ENCODE data around the gene DTWD1.
"Not testable (repeated sequence)": the region's sequence is repeated elsewhere in the genome, so short reads cannot be mapped to it uniquely, and the experiment has no call there.

The DTWD1 gene

DNA sequence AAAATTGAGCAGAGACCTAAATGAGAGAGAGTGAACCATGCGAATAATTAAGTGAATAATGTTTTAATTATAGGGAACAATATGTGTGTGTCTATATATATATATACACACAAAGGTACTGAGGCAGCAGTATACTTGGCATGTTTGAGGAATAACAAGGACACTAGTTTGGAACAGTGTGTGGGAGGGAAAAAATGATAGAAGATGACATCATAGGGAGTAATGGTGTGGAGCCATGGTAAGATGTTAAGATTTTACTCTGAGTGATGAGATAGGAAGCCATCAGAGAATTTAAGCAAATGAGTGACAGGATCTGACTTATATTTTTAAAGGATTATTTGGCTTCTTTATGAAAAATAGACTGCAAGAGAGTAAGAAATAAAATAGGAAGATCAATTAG, 29.1 kb downstream of the DTWD1 start:
- no peak for DNase-seq

DNA sequence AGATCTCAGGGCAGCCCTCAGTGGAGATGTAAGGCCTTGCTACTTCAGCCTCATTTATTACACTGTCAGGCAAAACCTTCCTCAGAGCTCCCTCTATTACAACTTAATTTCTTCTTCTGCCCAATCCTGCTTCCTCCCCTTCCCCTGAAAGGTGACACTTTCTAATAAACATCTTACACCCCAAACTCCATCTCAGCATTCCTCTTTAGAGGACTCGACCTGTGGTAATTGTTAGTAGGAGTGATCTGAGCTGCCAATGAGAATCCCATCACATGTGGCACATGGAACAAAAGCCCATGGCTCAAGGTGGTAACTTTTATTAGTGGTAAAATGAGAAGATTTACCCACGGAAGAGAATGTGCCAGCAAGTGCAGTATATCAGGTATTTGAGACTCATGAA, 29.8 kb downstream of the DTWD1 start:
- no peak for DNase-seq

DNA sequence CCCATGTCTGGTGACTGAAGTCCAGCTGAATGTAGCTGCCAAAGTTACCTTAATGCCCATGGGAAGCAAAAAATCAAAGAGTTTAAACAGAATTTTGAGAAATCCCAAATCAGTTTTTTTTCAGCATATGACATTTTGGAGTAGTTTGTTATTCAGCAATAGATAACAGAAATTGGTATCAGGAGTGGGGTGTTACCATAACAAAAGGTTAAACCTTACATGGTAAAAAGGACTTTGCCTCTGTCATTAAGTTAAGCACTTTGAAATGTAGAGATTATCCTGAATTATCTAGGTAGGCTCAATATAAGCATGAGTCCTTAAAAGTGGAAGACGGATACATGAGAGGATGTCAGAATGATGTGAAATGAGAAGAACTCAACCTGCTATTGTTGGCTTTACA, 32.1 kb downstream of the DTWD1 start:
- DNase-seq = no peak

GRCh38 chr15:49656734-49657133, 35.9 kb downstream of the DTWD1 start:
- DNase-seq = no peak

- no peak for DNase-seq
These were observed 43.9 kb downstream of the DTWD1 start for GRCh38 chr15:49664716-49665115.

GRCh38 chr15:49666486-49666885, 45.6 kb downstream of the DTWD1 start:
- not testable (repeated sequence) for DNase-seq

- no peak for DNase-seq
These were observed 48.4 kb downstream of the DTWD1 start for GRCh38 chr15:49669288-49669687.

DNA sequence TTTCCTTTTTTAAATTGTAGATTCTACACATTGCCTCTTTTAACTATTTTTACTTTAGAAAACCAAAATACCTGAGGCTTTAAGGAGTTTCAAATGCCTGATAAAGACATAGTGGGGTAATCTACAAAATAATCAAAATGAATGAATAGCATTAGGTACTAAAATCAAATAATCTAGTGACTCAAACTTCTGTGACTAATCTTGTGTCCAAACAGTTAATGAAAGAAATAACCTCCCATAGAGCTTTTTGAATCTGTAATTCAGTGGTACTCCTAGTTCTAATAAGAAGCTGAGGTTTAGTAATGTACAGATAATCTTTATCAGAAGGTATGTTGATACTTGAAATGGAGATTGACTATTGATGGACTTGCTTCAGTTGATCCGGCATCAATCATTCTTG, 53.0 kb downstream of the DTWD1 start:
- DNase-seq = no peak

GRCh38 chr15:49674370-49674769, 53.5 kb downstream of the DTWD1 start:
- DNase-seq = no peak

DNA sequence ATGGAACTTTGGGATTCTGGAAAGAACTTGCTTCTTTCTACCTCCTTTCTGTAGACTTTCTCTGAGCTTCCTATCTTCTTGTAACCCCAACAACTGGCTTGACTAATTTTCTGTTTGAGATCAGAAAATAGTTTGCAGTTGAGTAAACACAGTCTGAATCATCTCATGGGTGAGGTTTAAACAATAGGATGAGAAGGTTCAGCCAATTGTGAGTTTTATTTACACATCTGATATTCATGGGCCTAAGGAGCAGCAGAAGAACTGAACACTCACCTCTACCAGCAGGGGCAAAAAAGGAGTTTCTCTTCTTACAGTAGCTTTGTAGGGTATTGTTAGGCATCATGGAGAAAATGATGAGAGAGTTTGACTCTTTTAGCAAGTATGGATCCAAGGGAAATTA, 54.2 kb downstream of the DTWD1 start:
- DNase-seq = no peak

- no peak for DNase-seq
These were observed 57.8 kb downstream of the DTWD1 start for GRCh38 chr15:49678655-49679054.

GRCh38 chr15:49686599-49686998, 65.8 kb downstream of the DTWD1 start:
- DNase-seq = no peak

DNA sequence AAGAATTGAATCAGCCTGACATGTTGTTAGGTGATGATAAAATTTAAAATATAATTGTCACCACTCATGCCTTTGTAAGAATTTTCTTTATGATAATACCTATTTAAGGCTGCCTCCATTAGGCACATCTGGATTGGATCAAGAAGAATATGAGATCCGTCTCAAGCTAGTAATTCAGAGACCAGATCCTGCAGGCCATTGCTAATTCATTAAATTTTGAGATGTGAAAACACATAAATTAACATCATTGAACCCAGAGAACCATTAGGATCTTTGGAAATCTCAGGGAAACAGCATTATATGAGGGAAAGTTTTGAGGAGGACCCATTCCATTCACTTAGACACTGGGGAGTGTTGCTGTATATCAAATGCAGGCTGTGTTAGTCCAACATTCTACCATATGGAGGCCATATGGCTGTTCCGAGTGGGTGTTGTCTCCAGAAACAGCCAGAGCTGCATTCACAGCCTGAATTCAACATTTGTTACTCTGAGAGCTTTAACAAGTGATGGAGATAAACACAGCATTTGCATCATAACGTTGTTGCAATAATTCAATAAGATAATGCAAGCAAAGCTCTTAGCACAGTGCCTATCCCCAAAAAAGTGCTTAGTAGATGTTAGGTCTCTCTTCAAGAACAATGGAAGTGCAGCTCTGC, 67.4 kb downstream of the DTWD1 start:
- no peak for DNase-seq

DNA sequence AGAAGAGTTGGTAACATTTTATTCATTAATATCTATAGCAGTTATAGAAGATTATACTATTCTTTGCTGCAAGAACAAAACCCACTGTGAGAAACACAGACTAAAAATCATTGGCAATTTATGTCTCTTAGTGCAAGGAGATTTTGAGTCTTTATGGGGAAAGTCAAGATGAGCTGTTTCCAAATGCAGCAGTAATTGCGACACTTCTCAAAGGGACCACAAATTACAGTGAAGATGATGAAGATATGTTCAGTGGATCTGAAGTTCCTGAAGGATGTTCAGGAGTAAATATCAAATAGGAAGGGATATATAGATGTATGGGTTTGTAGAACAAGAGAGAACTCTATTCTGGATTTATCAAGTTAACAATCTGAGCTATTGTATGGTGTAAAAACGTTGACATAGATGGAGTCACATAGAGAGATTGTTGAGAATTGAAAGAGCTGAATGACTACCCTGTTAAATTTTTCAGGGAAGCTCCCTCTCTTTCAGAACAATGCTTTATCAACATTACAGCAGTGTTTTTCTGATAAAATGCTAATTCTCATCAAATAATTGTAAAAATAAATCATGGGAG, 71.8 kb downstream of the DTWD1 start:
- DNase-seq = no peak

DNA sequence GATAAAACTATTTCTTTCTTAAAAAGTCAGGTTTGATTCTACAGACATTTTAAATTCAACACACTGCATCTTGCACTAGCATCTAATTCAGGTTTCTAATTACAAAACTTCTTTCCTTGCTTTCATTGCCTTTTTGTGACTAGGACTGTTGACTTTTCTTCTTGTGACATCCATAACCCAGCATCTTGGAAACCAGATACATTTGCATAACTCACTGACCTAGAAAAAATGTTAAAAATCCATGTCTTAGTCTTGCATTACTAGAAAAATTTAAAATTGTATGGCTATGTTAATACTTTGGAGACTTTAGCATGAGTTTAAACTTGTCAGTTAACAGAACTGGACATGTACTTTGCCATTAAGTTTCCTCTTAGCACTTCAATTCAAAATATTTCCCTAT, 72.7 kb downstream of the DTWD1 start:
- no peak for DNase-seq

DNA sequence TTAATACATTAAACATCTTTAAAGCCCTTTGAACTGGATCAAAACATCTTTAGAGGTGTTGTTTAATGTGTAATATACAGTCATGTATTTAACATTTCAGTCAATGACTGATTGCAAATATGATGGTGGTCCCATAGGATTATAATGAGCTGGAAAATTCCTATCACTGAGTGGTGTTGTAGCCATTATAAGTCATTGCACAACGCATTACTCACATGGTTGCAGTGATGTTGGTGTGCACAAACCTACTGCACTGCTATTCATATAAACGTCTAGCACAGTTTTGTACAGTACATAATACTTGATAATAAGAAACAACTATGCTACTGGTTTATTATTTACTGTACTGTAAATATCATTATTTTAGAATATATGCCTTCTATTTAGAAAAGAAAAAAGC, 75.6 kb downstream of the DTWD1 start:
- no peak for DNase-seq

DNA sequence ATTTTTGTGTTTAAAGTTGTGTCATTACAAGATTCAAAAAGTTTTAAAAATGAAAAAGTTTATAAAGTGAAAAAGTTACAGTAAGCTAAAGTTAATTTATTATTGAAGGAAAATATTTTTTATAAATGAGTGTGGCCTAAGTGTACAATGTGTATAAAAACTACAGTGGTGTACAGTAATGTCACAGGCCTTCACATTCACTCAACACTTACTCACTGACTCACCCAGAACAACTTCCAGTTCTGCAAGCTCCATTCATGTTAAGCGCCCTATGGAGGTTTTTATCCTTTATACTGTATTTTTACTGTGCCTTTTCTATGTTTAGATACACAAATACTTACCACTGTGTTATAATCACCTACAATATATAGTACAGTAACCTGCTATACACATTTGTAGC, 76.3 kb downstream of the DTWD1 start:
- DNase-seq = no peak

GRCh38 chr15:49702982-49703381, 82.1 kb downstream of the DTWD1 start:
- not testable (repeated sequence) for DNase-seq

Measured in activated CD4-positive, alpha-beta T cell treated with anti-CD3 and anti-CD28 coated beads, Interleukin-10, Interleukin-2, amounts not matched to agents 100 ng/mL and 50 ng/mL, durations not matched to agents 16 hours and 8 hours (primary cell).